DMS 273 (cell line): ENCODE results near the gene MYO7A.

ENCODE experiments used
- DNase-seq: peaks from one replicate; lab custom pipeline; 2025; ENCODE audit not compliant: unreplicated experiment; lab: John Stamatoyannopoulos, UW

Gene MYO7A

DNA sequence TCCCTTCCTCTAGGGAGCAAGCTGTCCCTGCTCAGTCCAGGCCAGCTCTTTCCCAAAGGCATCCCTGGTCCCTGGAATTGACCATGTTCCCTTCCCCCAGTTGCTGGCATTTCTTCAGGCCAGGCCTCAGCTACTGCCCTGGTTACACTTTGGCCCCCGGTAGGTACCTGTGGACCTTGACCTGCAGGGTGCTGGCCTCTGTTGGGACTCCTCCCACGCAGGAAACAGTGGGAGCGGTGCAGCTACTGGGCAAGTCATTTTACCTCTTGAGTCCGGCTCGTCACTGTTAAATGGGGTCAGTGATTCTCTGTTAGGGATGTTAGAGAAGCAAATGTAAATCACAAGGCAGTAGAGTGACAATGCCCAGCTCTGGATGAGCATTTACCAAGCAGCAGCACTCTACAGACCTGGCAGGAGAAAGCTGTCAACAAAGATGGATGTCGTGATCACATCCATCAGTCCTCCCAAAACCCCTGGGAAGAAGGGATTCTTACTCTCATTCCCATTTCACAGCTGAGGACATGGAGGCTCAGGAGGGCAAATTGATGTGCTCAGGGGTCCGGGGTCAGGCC, 16.9 kb downstream of the MYO7A start:
- DNase-seq = no peak

DNA sequence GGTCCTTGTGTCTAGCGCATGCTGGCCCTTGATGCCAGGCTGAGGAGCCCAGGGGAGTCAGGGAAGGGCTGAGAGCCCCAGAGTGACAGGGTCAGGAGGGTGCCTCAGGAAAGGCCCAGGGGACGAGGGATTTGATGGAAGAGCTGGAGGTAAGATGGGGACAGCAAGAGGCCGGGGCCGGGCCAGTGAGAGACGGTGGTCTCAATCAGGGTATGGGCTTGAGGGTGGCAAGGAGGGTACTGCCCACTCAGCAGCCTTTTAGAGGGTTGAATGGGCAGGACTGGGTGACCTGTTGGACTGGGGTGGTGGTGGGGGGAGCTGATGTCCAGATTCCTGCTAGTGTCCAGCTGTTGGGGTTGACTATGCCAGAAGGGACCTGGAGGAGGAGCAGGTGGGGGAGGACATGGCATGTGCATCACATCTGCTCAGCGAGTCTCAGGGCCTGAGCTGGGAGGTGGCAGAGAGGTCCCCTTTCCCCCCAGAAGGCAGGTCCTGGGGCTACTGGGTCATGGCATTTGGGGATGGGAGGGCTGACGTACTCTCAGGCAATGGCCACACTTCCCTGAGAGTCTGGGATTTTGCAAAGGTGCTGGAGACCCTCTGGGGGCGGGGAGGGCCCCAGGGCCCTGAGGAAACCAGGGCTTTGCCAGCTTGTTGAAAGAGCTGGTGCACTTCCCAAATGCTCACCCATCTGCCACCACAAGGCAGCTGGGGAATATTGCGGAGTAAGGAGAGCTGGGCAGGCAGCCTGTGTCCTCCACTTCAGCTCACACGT, 18.4 kb downstream of the MYO7A start:
- peak; percentile 92 for DNase-seq

DNA sequence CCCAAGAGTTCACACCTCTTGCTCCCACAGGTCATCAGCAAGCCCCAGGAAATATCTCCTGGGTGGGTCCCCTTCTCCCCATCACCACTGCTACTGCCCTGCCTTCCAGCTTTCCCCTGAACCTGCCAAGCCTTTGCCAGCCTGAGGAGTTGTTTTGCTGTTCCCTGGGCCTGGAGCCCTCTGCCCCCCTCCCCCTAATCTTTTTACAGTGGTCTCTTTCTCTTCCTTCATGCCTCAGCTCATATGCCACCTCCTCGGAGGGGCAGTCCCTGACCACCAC, 18.9 kb downstream of the MYO7A start:
- DNase-seq = no peak

DNA sequence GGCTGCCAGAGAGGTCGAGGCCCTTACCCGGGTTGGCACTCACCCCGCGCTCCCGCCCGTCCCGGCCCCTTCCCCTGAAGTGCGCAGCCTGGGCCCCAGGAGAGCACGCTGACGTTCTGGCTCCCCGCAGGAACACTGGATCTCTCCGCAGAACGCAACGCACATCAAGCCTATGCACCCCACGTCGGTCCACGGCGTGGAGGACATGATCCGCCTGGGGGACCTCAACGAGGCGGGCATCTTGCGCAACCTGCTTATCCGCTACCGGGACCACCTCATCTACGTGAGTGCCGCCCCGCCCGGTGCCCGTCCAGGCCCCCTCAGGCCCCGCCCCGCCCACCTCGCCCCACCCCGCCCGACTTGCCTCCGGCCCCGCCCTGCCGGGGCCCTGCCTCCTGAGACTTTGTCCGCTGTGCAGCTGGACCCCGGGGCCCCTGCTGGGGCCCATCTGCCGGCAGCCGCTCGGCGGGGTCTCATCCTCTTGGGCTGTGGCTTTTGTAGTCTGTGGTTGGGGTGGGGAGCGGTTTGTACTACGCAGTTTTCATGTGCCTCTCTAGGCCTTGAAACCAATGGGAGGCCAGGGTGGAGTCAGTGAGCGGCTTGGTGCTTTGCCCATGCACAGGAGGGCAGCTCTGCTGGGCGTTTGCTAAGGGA, 19.7 kb downstream of the MYO7A start:
- DNase-seq = peak; percentile 95

DNA sequence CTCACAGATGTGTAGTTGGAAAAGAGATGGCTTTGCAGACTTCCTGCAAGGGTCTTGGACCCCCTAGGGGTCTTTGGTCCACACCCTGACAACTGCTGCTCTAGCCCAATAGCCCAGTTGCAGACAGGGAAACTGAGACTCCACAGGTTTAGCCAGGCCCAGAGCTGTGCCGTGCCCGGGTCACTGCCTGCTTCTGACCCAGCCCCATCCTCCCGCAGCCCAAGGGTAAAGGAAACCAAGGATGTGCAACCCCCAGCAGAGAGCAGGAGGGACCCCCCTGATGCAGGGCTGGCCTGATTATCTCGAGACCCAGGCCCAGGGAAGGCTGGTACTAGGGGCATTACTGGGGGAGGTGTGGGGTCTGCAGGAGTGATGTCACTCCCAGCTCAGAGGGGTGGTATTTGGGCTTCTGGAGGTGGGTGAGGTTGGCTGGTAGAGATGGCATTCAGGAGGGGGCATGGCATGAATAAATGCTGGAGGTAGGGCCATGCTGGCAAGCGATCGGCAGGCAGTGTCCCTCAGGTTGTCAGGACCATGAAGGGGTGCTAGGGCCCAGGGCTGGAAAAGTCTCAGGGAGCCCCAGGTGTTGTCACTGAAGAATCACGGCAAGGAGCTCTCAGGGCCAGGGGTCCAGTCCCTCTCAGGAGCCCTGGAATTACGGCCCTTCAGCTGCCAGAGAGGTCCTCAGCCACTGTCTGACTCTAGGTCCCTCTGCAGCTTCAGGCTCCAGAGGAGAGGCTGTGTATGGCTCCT, 21.1 kb downstream of the MYO7A start:
- no peak for DNase-seq

DNA sequence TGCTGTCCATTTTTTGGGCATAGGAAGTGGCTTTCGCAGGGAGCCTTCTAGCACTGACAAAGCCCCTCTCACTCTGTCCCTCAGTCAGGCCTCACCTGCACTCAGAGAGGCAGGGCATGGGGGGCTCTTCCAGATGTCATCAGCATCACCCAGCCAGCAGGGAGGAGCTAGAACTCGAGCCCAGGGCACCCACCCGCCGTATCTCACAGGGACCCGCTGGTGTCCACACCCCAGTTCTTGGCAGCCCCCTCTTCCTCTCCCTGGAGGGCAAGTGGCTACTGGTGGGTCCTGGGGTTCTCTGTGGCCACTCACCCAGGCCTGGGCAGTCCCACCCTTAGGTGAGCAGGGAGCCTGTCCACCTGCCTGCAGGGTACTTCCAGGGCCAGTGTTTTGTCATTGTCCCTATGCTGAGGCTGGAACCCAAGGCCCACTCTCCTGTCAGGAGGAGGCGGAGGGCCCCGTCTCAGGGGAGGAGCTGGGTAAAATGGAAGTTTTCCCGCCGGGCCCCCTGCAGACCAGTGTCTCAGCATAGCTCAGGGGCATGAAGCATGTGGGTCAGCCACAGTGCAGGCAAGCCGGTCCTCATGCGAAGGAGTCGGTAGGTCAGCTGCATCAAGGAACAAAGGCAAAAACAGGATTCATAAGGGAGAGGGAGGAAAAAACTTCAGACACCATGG, 21.8 kb downstream of the MYO7A start:
- no peak for DNase-seq

DNA sequence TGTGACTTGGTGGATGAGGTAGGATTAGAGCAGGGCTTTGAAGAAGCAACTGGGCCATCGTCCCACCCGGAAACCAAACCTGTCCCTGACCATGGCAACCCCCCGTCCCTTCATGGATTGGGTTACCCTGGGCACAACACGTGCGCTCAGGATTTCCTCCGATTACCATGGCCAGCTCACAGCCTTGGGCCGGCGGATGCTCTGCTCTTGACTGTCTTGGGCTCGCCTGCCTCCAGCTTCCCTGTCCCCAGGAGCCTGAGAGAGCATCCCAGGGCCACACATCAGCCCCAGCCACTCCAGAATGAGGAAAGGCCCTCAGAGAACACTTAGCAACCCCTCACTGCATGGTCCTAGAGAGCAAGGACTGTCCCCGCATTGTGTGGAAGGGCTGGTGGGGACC, 22.8 kb downstream of the MYO7A start:
- no peak for DNase-seq

DNA sequence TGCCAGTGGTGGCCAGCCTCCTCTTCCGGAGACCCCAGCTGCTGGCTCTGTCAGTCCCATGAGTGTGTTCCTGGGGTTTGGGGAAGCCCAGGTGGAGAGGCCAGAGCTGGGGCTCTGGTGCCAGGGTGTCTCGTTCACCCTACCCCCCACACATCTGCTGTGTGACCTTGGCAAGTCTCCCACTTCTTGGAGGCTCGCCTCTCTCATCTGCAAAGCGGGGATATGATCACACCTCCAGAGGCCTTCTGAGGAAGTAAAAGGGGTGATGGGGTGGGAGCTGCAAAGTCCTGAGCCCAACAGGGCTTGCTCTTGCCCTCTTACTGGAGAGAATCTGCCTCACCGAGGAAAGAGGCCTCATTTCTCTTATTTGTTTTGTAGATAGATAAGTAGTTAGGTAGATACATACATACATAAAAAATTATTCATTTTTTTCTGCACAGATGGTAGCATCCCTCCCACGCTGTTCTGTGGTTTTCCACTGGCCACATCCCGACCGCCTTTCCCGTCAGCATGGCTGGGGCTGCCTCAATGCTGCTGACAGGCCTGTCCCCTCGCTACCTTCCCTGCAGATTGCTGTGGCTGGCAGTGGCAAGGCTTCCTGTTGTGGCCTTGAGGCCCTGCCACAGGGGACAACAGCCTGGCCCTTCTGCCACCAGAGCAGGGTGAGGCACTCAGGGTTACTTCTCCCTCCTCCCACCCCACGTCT, 23.9 kb downstream of the MYO7A start:
- peak; percentile 91 for DNase-seq

DNA sequence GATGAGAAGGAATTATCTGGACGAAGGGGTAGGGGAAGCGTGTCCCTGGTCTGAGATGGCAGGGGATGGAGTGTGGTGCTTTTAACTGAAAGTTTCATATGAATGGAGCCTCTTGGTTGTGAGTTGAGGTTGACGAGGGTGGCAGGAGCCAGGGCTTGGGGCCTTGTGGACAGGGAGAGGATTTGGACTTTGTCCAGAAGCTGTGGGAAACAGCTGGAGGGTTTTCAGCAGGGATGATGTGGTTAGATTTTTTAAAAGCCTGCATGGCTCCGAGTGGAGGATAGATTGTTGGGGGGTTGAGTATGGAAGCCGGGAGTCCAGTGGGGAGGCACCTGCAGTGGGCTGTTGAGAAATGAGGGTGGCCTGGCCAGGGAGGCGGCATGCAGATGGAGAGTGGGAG, 24.8 kb downstream of the MYO7A start:
- DNase-seq = peak; percentile 69

DNA sequence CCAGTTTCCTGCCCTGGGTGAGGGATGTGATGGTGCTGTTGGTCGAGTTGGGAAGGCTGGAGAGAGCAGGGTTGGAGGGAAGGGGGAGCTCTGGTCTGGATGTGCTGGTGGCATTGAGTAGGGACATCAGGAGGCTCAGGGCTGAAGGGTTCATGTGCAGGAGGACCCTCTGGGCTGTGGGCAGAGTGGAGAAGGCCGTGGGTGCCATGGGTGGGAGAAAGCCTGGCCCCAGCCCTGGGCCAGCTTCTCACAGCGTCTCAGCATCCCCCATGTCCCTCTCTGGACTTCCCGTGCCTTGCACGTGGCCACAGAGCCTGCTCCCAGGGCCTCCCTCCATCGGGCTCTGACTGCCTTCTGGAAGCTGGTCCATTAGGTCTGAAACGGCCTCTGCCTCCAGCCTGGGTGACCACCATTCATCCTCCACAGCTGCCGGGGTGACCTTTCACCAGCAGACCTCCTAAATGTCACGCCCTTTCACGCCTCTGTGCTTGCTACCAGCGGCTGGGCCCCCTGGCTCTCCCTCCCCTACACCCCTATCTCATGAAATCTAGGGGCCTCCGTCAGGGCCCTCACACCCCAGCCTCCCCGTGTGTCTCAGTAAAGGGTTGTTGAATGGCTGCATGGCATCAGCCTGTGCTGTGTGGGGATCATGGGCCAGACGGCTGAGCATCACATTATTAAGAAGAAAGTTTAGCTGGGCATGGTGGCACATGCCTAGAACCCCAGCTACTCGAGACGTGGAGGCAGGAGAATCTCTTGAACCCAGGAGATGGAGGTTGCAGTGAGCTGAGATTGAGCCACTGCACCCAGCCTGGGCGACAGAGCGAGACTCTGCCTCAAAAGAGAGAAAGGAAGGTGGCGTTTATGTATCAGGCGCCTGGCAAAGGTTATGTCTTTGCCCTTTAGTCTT, 25.5 kb downstream of the MYO7A start:
- no peak for DNase-seq

DNA sequence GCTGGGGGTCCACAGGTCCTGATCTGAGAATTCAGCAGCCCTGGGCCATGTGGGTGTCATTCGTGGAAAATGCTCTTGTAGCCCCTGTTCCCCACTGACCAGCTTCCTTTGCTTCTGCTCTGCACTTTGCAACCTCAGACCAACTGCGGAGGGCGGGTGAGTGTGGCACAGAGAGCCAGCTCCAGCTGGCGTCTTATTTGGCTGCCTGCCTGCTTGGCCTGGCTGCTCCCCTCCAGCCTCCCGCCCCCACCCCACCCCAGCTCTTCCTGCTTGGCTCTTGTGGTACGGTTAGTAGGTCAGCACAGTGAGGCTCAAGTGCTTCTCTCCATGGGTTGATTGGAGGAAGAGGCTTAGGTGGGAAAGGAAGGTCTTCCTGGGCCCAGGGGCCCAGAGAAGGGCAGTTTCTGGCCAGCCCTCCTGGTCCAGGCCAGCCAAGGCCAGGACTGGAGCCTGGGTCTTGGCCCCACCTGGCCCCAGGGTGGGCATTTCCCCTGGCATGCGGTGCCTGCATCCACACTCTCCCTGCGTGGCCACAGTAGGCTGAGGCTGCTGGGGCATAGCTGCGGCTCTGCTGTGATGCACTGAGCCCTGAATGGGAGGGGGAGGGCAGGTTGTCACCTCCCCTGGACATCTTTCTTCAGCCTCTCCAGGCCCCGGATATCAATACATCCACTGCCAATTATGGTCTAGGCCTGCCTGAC, 26.5 kb downstream of the MYO7A start:
- peak; percentile 81 for DNase-seq

DNA sequence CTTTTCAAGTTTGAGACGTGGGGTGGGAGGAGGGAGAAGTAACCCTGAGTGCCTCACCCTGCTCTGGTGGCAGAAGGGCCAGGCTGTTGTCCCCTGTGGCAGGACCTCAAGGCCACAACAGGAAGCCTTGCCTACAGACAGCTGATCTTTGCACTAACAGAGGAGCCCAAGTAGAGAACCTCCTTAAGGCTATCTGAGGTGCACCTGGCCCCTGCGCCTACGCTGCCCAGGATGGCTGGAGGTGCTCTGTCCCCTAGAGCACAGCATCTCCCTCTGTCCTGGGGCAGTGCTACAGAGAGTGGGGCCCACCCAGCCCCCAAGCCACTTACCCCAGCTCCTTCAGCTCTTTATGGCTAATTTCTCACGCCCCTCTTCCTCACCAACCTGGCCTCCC, 27.0 kb downstream of the MYO7A start:
- no peak for DNase-seq

DNA sequence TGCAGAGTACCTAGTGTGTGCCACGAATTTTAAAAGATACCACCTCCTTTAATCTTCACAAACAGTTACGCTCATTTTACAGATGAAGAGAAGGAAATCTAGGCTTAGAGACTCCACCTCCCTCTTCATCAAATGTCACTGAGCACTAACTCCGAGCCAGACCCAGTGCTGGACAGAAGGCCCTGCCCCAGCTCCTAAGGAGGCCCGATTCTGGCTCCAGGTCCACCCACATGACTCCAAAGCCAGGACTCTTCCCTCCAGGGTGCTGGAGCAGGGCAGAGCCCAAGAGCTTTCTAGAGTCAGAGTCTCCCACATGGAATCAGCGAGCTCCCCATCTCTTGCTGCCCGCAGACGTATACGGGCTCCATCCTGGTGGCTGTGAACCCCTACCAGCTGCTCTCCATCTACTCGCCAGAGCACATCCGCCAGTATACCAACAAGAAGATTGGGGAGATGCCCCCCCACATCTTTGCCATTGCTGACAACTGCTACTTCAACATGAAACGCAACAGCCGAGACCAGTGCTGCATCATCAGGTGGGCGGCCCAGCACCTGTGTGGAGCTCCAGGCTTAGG, 27.6 kb downstream of the MYO7A start:
- no peak for DNase-seq

DNA sequence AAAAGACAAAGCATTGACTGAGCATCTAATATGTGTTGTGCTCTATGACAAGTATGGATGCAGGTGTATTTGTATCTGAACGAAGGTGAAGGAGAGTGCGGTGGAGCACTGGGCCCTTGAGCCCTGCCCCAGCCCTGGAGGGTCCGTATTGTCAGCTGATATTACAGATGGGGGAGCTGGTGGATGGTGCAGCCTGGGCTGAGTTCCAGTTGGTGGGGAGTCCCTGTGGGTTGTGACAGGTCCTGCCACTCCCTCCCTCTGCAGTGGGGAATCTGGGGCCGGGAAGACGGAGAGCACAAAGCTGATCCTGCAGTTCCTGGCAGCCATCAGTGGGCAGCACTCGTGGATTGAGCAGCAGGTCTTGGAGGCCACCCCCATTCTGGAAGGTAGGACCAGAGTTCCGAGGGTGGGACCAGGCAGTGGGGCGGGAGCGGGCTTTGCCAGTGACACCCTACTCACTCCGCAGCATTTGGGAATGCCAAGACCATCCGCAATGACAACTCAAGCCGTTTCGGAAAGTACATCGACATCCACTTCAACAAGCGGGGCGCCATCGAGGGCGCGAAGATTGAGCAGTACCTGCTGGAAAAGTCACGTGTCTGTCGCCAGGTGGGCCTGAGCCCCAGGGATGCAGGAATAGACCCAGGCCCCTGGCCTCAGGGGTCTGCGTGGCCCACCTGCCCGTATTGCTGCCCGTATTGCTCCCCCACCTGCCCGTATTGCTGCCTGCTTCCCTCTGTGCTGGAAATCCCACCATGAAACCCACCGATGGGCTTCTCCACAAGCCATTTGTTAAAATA, 28.6 kb downstream of the MYO7A start:
- DNase-seq = no peak

DNA sequence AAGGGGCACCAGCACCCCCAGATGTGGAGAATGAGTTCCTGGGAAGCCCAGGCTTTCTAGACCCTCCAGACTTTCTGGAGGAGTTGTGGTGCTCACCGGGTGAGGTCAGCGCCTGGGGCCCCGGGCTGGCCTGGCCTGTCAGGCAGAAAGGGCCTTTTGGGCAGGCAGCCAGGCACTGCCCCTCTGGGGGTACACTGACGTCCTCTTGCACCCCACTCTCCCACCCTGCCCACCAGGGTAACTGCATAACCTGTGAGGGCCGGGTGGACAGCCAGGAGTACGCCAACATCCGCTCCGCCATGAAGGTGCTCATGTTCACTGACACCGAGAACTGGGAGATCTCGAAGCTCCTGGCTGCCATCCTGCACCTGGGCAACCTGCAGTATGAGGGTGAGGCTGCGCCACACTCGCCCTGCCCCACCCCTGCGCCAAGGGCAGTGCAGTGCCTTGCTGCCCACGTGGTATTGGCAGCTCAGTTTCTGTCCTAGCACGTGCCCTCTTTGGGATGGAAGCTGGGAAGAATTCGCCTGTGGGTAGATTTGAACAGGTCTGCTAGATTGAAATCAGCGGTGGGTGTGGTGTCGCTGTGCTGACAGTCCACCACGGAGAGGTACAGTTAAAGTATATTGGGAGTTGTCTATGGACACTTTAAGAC, 30.1 kb downstream of the MYO7A start:
- DNase-seq = no peak

DNA sequence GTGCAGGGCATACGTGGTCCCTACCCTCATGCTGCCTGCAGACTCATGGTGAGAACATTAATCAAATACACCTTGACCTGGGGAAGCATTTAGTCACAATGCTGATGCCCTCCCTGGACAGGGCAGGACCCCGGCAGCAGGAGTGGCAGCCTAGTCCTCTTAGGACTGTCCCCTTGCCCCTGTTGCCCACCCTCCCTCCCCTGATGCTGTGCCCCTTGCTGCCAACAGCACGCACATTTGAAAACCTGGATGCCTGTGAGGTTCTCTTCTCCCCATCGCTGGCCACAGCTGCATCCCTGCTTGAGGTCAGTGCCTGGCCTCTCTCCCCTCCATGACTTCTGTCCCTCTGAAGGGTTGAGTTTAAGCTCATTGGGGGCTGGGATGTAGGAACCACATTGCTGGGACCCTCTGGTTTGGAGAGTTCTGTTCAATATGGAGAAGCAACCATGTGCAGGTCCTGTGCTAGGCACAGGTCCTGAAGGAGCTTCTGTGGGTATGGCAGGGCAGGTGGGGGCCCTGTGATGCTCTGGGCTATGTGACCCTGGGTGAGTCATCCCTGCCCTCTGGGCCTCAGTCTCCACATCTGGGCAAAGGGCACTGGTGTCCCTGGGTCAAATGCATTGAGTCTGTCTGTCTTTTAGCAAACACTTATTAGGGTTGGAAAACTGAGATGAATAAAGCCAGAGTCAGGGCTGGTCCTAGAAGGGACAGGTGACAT, 31.3 kb downstream of the MYO7A start:
- no peak for DNase-seq

DNA sequence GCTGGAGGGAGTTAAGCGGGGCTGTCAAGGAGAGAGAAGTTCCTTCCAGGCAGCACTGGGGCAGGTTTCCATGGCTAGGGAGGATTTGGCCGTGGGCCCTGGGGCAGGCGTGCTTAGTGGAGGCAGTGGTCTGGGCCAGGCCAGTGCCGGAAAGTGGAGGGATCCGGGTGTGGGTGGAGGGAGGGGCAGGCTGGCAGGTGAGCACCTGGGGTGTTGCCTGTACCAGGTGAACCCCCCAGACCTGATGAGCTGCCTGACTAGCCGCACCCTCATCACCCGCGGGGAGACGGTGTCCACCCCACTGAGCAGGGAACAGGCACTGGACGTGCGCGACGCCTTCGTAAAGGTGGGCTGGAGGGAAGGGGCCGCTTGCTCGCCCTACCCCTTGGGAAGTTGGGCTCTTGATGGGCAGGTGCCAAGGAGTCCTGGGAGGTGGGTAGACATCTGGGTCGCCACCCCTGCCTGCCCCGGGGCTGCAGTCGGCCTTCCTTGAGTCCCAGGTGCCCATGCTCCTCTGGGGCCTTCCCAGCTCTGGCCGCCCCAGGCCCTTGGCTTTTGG, 32.0 kb downstream of the MYO7A start:
- DNase-seq = no peak
